ENCODE data around the gene FCHSD2.
"Not testable (repeated sequence)": the region's sequence is repeated elsewhere in the genome, so short reads cannot be mapped to it uniquely, and the experiment has no call there.

Gene FCHSD2

GRCh38 chr11:73009972-73010371 is 132.1 kb downstream of the FCHSD2 start:
- no peak for DNase-seq (ENCODE audit: low spot score)

- no peak for DNase-seq (ENCODE audit: low spot score)
Observed at GRCh38 chr11:73004088-73004487, 138.0 kb downstream of the FCHSD2 start.

GRCh38 chr11:73003088-73003487 is 139.0 kb downstream of the FCHSD2 start:
- no peak for DNase-seq (ENCODE audit: low spot score)

- DNase-seq (ENCODE audit: low spot score): no peak
Observed at GRCh38 chr11:73002214-73002613, 139.9 kb downstream of the FCHSD2 start.

- no peak for DNase-seq (ENCODE audit: low spot score)
Observed at GRCh38 chr11:73001615-73002014, 140.5 kb downstream of the FCHSD2 start.

GRCh38 chr11:72998676-72999075 is 143.4 kb downstream of the FCHSD2 start:
- DNase-seq (ENCODE audit: low spot score): no peak

GRCh38 chr11:72996959-72997358 is 145.2 kb downstream of the FCHSD2 start:
- DNase-seq (ENCODE audit: low spot score): no peak

- DNase-seq (ENCODE audit: low spot score): no peak
Observed at GRCh38 chr11:72989727-72990126, 152.4 kb downstream of the FCHSD2 start.

- DNase-seq (ENCODE audit: low spot score): no peak
Observed at GRCh38 chr11:72988821-72989220, 153.3 kb downstream of the FCHSD2 start.

GRCh38 chr11:72985645-72986044 is 156.5 kb downstream of the FCHSD2 start:
- DNase-seq (ENCODE audit: low spot score): no peak

GRCh38 chr11:72984453-72985077 is 157.6 kb downstream of the FCHSD2 start:
- DNase-seq (ENCODE audit: low spot score): no peak

GRCh38 chr11:72983560-72983959 is 158.6 kb downstream of the FCHSD2 start:
- DNase-seq (ENCODE audit: low spot score): no peak

GRCh38 chr11:72981971-72982685 is 160.0 kb downstream of the FCHSD2 start:
- DNase-seq (ENCODE audit: low spot score): no peak

- DNase-seq (ENCODE audit: low spot score): no peak
Observed at GRCh38 chr11:72981080-72981479, 161.0 kb downstream of the FCHSD2 start.

GRCh38 chr11:72977782-72978181 is 164.3 kb downstream of the FCHSD2 start:
- not testable (repeated sequence) for DNase-seq (ENCODE audit: low spot score)

- DNase-seq (ENCODE audit: low spot score): not testable (repeated sequence)
Observed at GRCh38 chr11:72976522-72976892, 165.6 kb downstream of the FCHSD2 start.

- no peak for DNase-seq (ENCODE audit: low spot score)
Observed at GRCh38 chr11:72975778-72976521, 166.2 kb downstream of the FCHSD2 start.

GRCh38 chr11:72974487-72975205 is 167.5 kb downstream of the FCHSD2 start:
- no peak for DNase-seq (ENCODE audit: low spot score)

- no peak for DNase-seq (ENCODE audit: low spot score)
Observed at GRCh38 chr11:72972496-72973128, 169.5 kb downstream of the FCHSD2 start.

GRCh38 chr11:72971192-72971967 is 170.7 kb downstream of the FCHSD2 start:
- DNase-seq (ENCODE audit: low spot score): no peak

GRCh38 chr11:72970557-72971118 is 171.5 kb downstream of the FCHSD2 start:
- DNase-seq (ENCODE audit: low spot score): no peak

All from CD4-positive, alpha-beta T cell treated with Interleukin-6 at 100 ng/mL for 8 hours (primary cell).